HepG2 (cell line): ENCODE measurements around the gene NCOA5. TPM values are rescaled to one million over a fixed set of nuclear protein-coding genes. Genes with fewer than 3 reads are reported as not detected.

Experiments used
- ATM ChIP-seq: fragments of 450-650 bp; IDR thresholded peaks from 2 replicates; pipeline ENCODE4 v1.7.1; 2017; ENCODE audit warnings: mild to moderate bottlenecking, borderline replicate concordance
- CHCHD3 ChIP-seq: sonication (generic); formaldehyde crosslinking; IDR thresholded peaks from 2 replicates; pipeline ENCODE4 v1.8.0; 2022; ENCODE audit warnings: mild to moderate bottlenecking, missing genetic modification reagents, moderate library complexity
- CREM ChIP-seq, 2 experiments: sonication (generic) in 1 of 2; formaldehyde crosslinking in 1 of 2; IDR thresholded peaks; 2 replicates each; pipeline versions ENCODE4 v1.4.0 to v1.6.1; 2016 to 2020; ENCODE audit warnings: antibody characterized with exemption in 1 of 2, mild to moderate bottlenecking in 1 of 2, missing genetic modification reagents in 1 of 2
- DPF2 ChIP-seq: sonication (generic); formaldehyde crosslinking; IDR thresholded peaks from 2 replicates; pipeline ENCODE4 v1.4.0; 2020; ENCODE audit warnings: mild to moderate bottlenecking, low read depth, missing genetic modification reagents, borderline replicate concordance
- FLYWCH1 ChIP-seq: sonication (generic); formaldehyde crosslinking; IDR thresholded peaks from 2 replicates; pipeline ENCODE4 v1.8.1; 2023; ENCODE audit warnings: mild to moderate bottlenecking, missing genetic modification reagents
- FOXA1 ChIP-seq, 2 experiments: fragments of 450-650 bp in 1 of 2; sonication (generic) in 1 of 2; formaldehyde crosslinking in 1 of 2; IDR thresholded peaks; 2 replicates each; pipeline versions ENCODE4 v1.4.0 to v1.6.1; 2016 to 2020; ENCODE audit warnings: missing genetic modification reagents in 1 of 2
- GATAD1 ChIP-seq: IDR thresholded peaks from 2 replicates; pipeline ENCODE4 v1.6.1; 2016; ENCODE audit warnings: missing genetic modification reagents, missing compliant biosample characterization
- HCFC1 ChIP-seq: fragments of 150-350 bp; IDR thresholded peaks from 2 replicates; pipeline ENCODE4 v1.6.1; 2014; ENCODE audit warnings: low read depth, low read length
- HOXD1 ChIP-seq: sonication (generic); formaldehyde crosslinking; IDR thresholded peaks from 2 replicates; pipeline ENCODE4 v1.5.0; 2020; ENCODE audit warnings: missing genetic modification reagents
- KAT2B ChIP-seq: fragments of 150-350 bp; IDR thresholded peaks from 2 replicates; pipeline ENCODE4 v1.6.1; 2014; ENCODE audit warnings: low read depth, low read length, borderline replicate concordance
- KDM5B ChIP-seq: sonication (generic); formaldehyde crosslinking; IDR thresholded peaks from 2 replicates; pipeline ENCODE4 v1.4.0; 2020; ENCODE audit warnings: missing genetic modification reagents, mild to moderate bottlenecking, borderline replicate concordance
- KLF9 ChIP-seq: IDR thresholded peaks from 2 replicates; pipeline ENCODE4 v1.6.1; 2016; ENCODE audit warnings: low read depth
- NCOA1 ChIP-seq: sonication (generic); formaldehyde crosslinking; IDR thresholded peaks from 2 replicates; pipeline ENCODE4 v1.9.0; 2021; ENCODE audit warnings: missing genetic modification reagents
- NKX3-1 ChIP-seq: sonication (generic); formaldehyde crosslinking; IDR thresholded peaks from 2 replicates; pipeline ENCODE4 v1.5.0; 2020; ENCODE audit warnings: missing genetic modification reagents
- NR2C2 ChIP-seq: sonication (generic); formaldehyde crosslinking; IDR thresholded peaks from 2 replicates; pipeline ENCODE4 v1.4.0; 2020; ENCODE audit warnings: missing genetic modification reagents, mild to moderate bottlenecking, moderate library complexity, borderline replicate concordance
- NR2F1 ChIP-seq, 2 experiments: fragments of 450-650 bp in 1 of 2; formaldehyde crosslinking in 1 of 2; IDR thresholded peaks; 2 replicates each; pipeline versions ENCODE4 v1.5.0 to v1.6.1; 2016 to 2020; ENCODE audit warnings: mild to moderate bottlenecking in 1 of 2, missing compliant biosample characterization in 1 of 2, missing genetic modification reagents in 1 of 2, moderate library complexity in 1 of 2
- RARG ChIP-seq: sonication (generic); formaldehyde crosslinking; IDR thresholded peaks from 2 replicates; pipeline ENCODE4 v1.4.0; 2020; ENCODE audit warnings: low read depth, mild to moderate bottlenecking, missing genetic modification reagents
- RELA ChIP-seq: sonication (generic); formaldehyde crosslinking; IDR thresholded peaks from 2 replicates; pipeline ENCODE4 v1.4.0; 2020; ENCODE audit warnings: missing genetic modification reagents
- RNF219 ChIP-seq: sonication (generic); formaldehyde crosslinking; IDR thresholded peaks from 2 replicates; pipeline ENCODE4 v1.5.0; 2020; ENCODE audit warnings: mild to moderate bottlenecking, missing genetic modification reagents
- SNRNP70 ChIP-seq: fragments of 200-400 bp; formaldehyde crosslinking; IDR thresholded peaks from 2 replicates; pipeline ENCODE4 v1.6.1; 2017; ENCODE audit warnings: mild to moderate bottlenecking, low read depth, low read length, moderate library complexity
- ZFAT ChIP-seq: sonication (generic); formaldehyde crosslinking; conservative IDR thresholded peaks from 2 replicates; pipeline ENCODE4 v1.8.1; 2023; ENCODE audit warnings: missing genetic modification reagents, inconsistent platforms
- ZFP36 ChIP-seq: fragments of 150-350 bp; IDR thresholded peaks from 2 replicates; pipeline ENCODE4 v1.6.1; 2018; ENCODE audit warnings: borderline replicate concordance, low read length, low read depth; ENCODE audit not compliant: partially characterized antibody
- ZFP37 ChIP-seq: sonication (generic); formaldehyde crosslinking; IDR thresholded peaks from 2 replicates; pipeline ENCODE4 v1.4.0; 2020; ENCODE audit warnings: missing genetic modification reagents, borderline replicate concordance
- ZNF101 ChIP-seq: sonication (generic); formaldehyde crosslinking; IDR thresholded peaks from 2 replicates; pipeline ENCODE4 v1.4.0; 2020; ENCODE audit warnings: mild to moderate bottlenecking, low read depth, missing genetic modification reagents, borderline replicate concordance
- ZNF20 ChIP-seq: sonication (generic); formaldehyde crosslinking; IDR thresholded peaks from 2 replicates; pipeline ENCODE4 v1.4.0; 2020; ENCODE audit warnings: mild to moderate bottlenecking, moderate library complexity, missing genetic modification reagents
- ZNF570 ChIP-seq: sonication (generic); formaldehyde crosslinking; IDR thresholded peaks from 2 replicates; pipeline ENCODE4 v1.4.0; 2020; ENCODE audit warnings: mild to moderate bottlenecking, missing genetic modification reagents, borderline replicate concordance
- ZNF740 ChIP-seq: sonication (generic); formaldehyde crosslinking; IDR thresholded peaks from 2 replicates; pipeline ENCODE4 v1.4.0; 2020; ENCODE audit warnings: missing genetic modification reagents
- ZSCAN22 ChIP-seq: sonication (generic); formaldehyde crosslinking; IDR thresholded peaks from 2 replicates; pipeline ENCODE4 v1.4.0; 2020; ENCODE audit warnings: mild to moderate bottlenecking, missing genetic modification reagents
- polyA plus RNA-seq, 8 experiments: library from polyadenylated mRNA; depleted of rRNA in 3 of 8; stranded (reverse) in 7 of 8; unstranded in 1 of 8; fragments of >200 nt; fragmentation: Illumina TruSeq in 4 of 8; extraction: Trizol in 4 of 8; gene quantifications; 2 replicates each; pipeline versions ENCODE4 v1.2.1 to v1.2.3, GENCODE V29; 2011 to 2016; ENCODE audit warnings: low read depth in 4 of 8, missing spikeins in 1 of 8, mixed read lengths in 1 of 8; ENCODE audit not compliant: insufficient read depth in 1 of 8
- total RNA-seq, 5 experiments: library from RNA; depleted of rRNA; stranded (reverse); fragments of >200 nt; fragmentation: Illumina TruSeq; extraction: Trizol; gene quantifications; 2 replicates each; pipeline ENCODE4 v1.2.3, GENCODE V29; 2016; ENCODE audit warnings: low read depth in 1 of 5

Gene NCOA5
- total and polyA plus RNA-seq, 2 of the 13 experiments (the other 11 are each of a cell fraction or from before 2014, with no cell fraction given): 16.5 to 28.4 TPM

- TF ChIP-seq ZFP36 (no peak), SNRNP70 (no peak), RELA (CRISPR knock-in tag) (no peak), KAT2B (no peak), DPF2 (CRISPR knock-in tag) (peak; percentile 59; the same call in 1 of the 2 replicates), GATAD1 (CRISPR knock-in tag) (no peak), NCOA1 (CRISPR knock-in tag) (no peak; the same call in 1 of the 2 replicates), ZNF740 (no peak), ZNF570 (CRISPR knock-in tag) (no peak), RARG (CRISPR knock-in tag) (no peak), NR2C2 (CRISPR knock-in tag) (peak; percentile 69), FLYWCH1 (CRISPR knock-in tag) (no peak), CREM (IDR thresholded peaks at IDR 0.05) (peak; percentile 68), CREM (CRISPR knock-in tag; IDR thresholded peaks at IDR 0.05) (no peak), CHCHD3 (CRISPR knock-in tag) (0 out of 2 replicates have a peak, but pooled peaks have one; percentile 55), HCFC1 (no peak), ZSCAN22 (CRISPR knock-in tag) (no peak), ZFP37 (CRISPR knock-in tag) (0 out of 2 replicates have a peak, but pooled peaks have one; percentile 33), ATM (no peak), ZFAT (CRISPR knock-in tag) (no peak), KLF9 (no peak), FOXA1 (IDR thresholded peaks at IDR 0.05) (no peak), FOXA1 (CRISPR knock-in tag; IDR thresholded peaks at IDR 0.05) (peak; percentile 95), HOXD1 (CRISPR knock-in tag) (0 out of 2 replicates have a peak, but pooled peaks have one; percentile 11), NKX3-1 (CRISPR knock-in tag) (peak; percentile 58), RNF219 (CRISPR knock-in tag) (no peak), ZNF20 (CRISPR knock-in tag) (no peak), ZNF101 (CRISPR knock-in tag) (no peak), KDM5B (CRISPR knock-in tag) (no peak; the same call in 1 of the 2 replicates), NR2F1 (CRISPR knock-in tag; IDR thresholded peaks at IDR 0.05) (peak; percentile 77 to 87)
Observed at GRCh38 chr20:46014517-46015396, 75.0 kb downstream of the NCOA5 start (continued).
